Measurements from ENCODE around the gene SS18.

The SS18 gene

GRCh38 chr18:26074246-26074645 is 16.2 kb downstream of the SS18 start:
- Histone ChIP-seq H3K4me3 (ENCODE audit: insufficient read depth in 1 of 2, low read depth in 1 of 2, low read length in 2 of 2) (no peak overlapping the region), H4K91ac (ENCODE audit: low read length) (no peak overlapping the region), H3K27me3 (ENCODE audit: control insufficient read depth in 1 of 2, insufficient read depth in 1 of 2, low read length in 2 of 2) (no peaks in the 10 kb centered on the region), H2BK15ac (ENCODE audit: low read depth, poor library complexity, severe bottlenecking) (no peak overlapping the region), H2AK5ac (ENCODE audit: low read length, severe bottlenecking) (no peak overlapping the region), H3K27ac (ENCODE audit: low read length, poor library complexity, severe bottlenecking) (no peak overlapping the region), H2BK12ac (ENCODE audit: low read length in 2 of 2) (no peak overlapping the region), H4K8ac (ENCODE audit: low read length) (no peak overlapping the region), H2BK120ac (ENCODE audit: low read depth, low read length) (no peak overlapping the region), H3K9me3 (ENCODE audit: control insufficient read depth, low read length) (peaks cover 21% of the 10 kb centered on the region), H3K14ac (ENCODE audit: low read length in 2 of 2) (no peak overlapping the region), H2BK5ac (ENCODE audit: low read depth, low read length, poor library complexity, severe bottlenecking) (no peak overlapping the region), H3K36me3 (ENCODE audit: control insufficient read depth in 1 of 2, insufficient read depth in 2 of 2, low read depth in 1 of 2, low read length in 2 of 2) (peaks cover 12 to 96% of the 10 kb centered on the region in 2 experiments), H2AFZ (ENCODE audit: low read depth, low read length) (no peak overlapping the region), H3K79me1 (replicated peaks; ENCODE audit: low read length, poor library complexity, severe bottlenecking) (peaks cover 6% of the 10 kb centered on the region), H3K4ac (ENCODE audit: low read depth in 1 of 2, low read length in 2 of 2) (no peak overlapping the region), H3K9ac (ENCODE audit: low read length) (no peak overlapping the region), H3K4me1 (ENCODE audit: control insufficient read depth, insufficient read depth, low read depth, low read length) (no peaks in the 10 kb centered on the region), H3K23ac (ENCODE audit: low read length in 2 of 2) (no peak overlapping the region), H3K4me2 (ENCODE audit: low read length, poor library complexity, severe bottlenecking) (no peak overlapping the region), H3K18ac (ENCODE audit: low read depth in 1 of 2, low read length in 2 of 2) (no peak overlapping the region)
- no CpG with 5 or more reads among the region's 2 CpGs for WGBS
- DNase-seq: no peak

- H4K8ac ChIP-seq (ENCODE audit: low read length): no peak overlapping the region
- H2BK15ac ChIP-seq (ENCODE audit: low read depth, poor library complexity, severe bottlenecking): no peak overlapping the region
- peaks cover 12 to 97% of the 10 kb centered on the region in 2 experiments for H3K36me3 ChIP-seq (ENCODE audit: control insufficient read depth in 1 of 2, insufficient read depth in 2 of 2, low read depth in 1 of 2, low read length in 2 of 2)
- H2BK5ac ChIP-seq (ENCODE audit: low read depth, low read length, poor library complexity, severe bottlenecking): no peak overlapping the region
- H2BK12ac ChIP-seq (ENCODE audit: low read length in 2 of 2): no peak overlapping the region
- no peak overlapping the region for H3K23ac ChIP-seq (ENCODE audit: low read length in 2 of 2)
- DNase-seq: no peak
- H3K18ac ChIP-seq (ENCODE audit: low read depth in 1 of 2, low read length in 2 of 2): no peak overlapping the region
- H3K4ac ChIP-seq (ENCODE audit: low read depth in 1 of 2, low read length in 2 of 2): no peak overlapping the region
- no peak overlapping the region for H3K4me2 ChIP-seq (ENCODE audit: low read length, poor library complexity, severe bottlenecking)
- H2AFZ ChIP-seq (ENCODE audit: low read depth, low read length): no peak overlapping the region
- H3K4me1 ChIP-seq (ENCODE audit: control insufficient read depth, insufficient read depth, low read depth, low read length): no peaks in the 10 kb centered on the region
- H3K27ac ChIP-seq (ENCODE audit: low read length, poor library complexity, severe bottlenecking): no peak overlapping the region
- H3K14ac ChIP-seq (ENCODE audit: low read length in 2 of 2): no peak overlapping the region
- H3K4me3 ChIP-seq (ENCODE audit: insufficient read depth in 1 of 2, low read depth in 1 of 2, low read length in 2 of 2): no peak overlapping the region
- no peak overlapping the region for H2BK120ac ChIP-seq (ENCODE audit: low read depth, low read length)
- H3K9ac ChIP-seq (ENCODE audit: low read length): no peak overlapping the region
- H3K27me3 ChIP-seq (ENCODE audit: control insufficient read depth in 1 of 2, insufficient read depth in 1 of 2, low read length in 2 of 2): no peaks in the 10 kb centered on the region
- H3K9me3 ChIP-seq (ENCODE audit: control insufficient read depth, low read length): peaks cover 21% of the 10 kb centered on the region
- peaks cover 6% of the 10 kb centered on the region for H3K79me1 ChIP-seq (replicated peaks; ENCODE audit: low read length, poor library complexity, severe bottlenecking)
- WGBS: no CpG with 5 or more reads among the region's 2 CpGs
- H4K91ac ChIP-seq (ENCODE audit: low read length): no peak overlapping the region
- H2AK5ac ChIP-seq (ENCODE audit: low read length, severe bottlenecking): no peak overlapping the region
Measured at GRCh38 chr18:26073758-26074157, 16.7 kb downstream of the SS18 start.

- peaks cover 13 to 97% of the 10 kb centered on the region in 2 experiments for H3K36me3 ChIP-seq (ENCODE audit: control insufficient read depth in 1 of 2, insufficient read depth in 2 of 2, low read depth in 1 of 2, low read length in 2 of 2)
- no peak overlapping the region for H2BK12ac ChIP-seq (ENCODE audit: low read length in 2 of 2)
- peaks cover 21% of the 10 kb centered on the region for H3K9me3 ChIP-seq (ENCODE audit: control insufficient read depth, low read length)
- H3K4me2 ChIP-seq (ENCODE audit: low read length, poor library complexity, severe bottlenecking): no peak overlapping the region
- H2BK120ac ChIP-seq (ENCODE audit: low read depth, low read length): no peak overlapping the region
- no peak overlapping the region for H4K91ac ChIP-seq (ENCODE audit: low read length)
- H2BK15ac ChIP-seq (ENCODE audit: low read depth, poor library complexity, severe bottlenecking): no peak overlapping the region
- WGBS: 100% methylated on average over 1 of the region's 2 CpGs
- H3K4me3 ChIP-seq (ENCODE audit: insufficient read depth in 1 of 2, low read depth in 1 of 2, low read length in 2 of 2): no peak overlapping the region
- H3K9ac ChIP-seq (ENCODE audit: low read length): no peak overlapping the region
- no peak overlapping the region for H2AK5ac ChIP-seq (ENCODE audit: low read length, severe bottlenecking)
- no peak overlapping the region for H2AFZ ChIP-seq (ENCODE audit: low read depth, low read length)
- H3K27ac ChIP-seq (ENCODE audit: low read length, poor library complexity, severe bottlenecking): no peak overlapping the region
- no peak overlapping the region for H3K23ac ChIP-seq (ENCODE audit: low read length in 2 of 2)
- H3K27me3 ChIP-seq (ENCODE audit: control insufficient read depth in 1 of 2, insufficient read depth in 1 of 2, low read length in 2 of 2): no peaks in the 10 kb centered on the region
- H3K18ac ChIP-seq (ENCODE audit: low read depth in 1 of 2, low read length in 2 of 2): no peak overlapping the region
- H3K4ac ChIP-seq (ENCODE audit: low read depth in 1 of 2, low read length in 2 of 2): no peak overlapping the region
- no peak for DNase-seq
- no peak overlapping the region for H4K8ac ChIP-seq (ENCODE audit: low read length)
- H3K4me1 ChIP-seq (ENCODE audit: control insufficient read depth, insufficient read depth, low read depth, low read length): no peaks in the 10 kb centered on the region
- H2BK5ac ChIP-seq (ENCODE audit: low read depth, low read length, poor library complexity, severe bottlenecking): no peak overlapping the region
- H3K79me1 ChIP-seq (replicated peaks; ENCODE audit: low read length, poor library complexity, severe bottlenecking): peaks cover 7% of the 10 kb centered on the region
- no peak overlapping the region for H3K14ac ChIP-seq (ENCODE audit: low read length in 2 of 2)
Measured at GRCh38 chr18:26071725-26072124, 18.7 kb downstream of the SS18 start.

GRCh38 chr18:26071020-26071419 is 19.4 kb downstream of the SS18 start:
- Histone ChIP-seq H4K8ac (ENCODE audit: low read length) (no peak overlapping the region), H3K14ac (ENCODE audit: low read length in 2 of 2) (no peak overlapping the region), H3K79me1 (replicated peaks; ENCODE audit: low read length, poor library complexity, severe bottlenecking) (peaks cover 7% of the 10 kb centered on the region), H3K9me3 (ENCODE audit: control insufficient read depth, low read length) (peaks cover 21% of the 10 kb centered on the region), H3K18ac (ENCODE audit: low read depth in 1 of 2, low read length in 2 of 2) (no peak overlapping the region), H2AK5ac (ENCODE audit: low read length, severe bottlenecking) (no peak overlapping the region), H4K91ac (ENCODE audit: low read length) (no peak overlapping the region), H2BK5ac (ENCODE audit: low read depth, low read length, poor library complexity, severe bottlenecking) (no peak overlapping the region), H3K9ac (ENCODE audit: low read length) (no peak overlapping the region), H3K4ac (ENCODE audit: low read depth in 1 of 2, low read length in 2 of 2) (no peak overlapping the region), H2AFZ (ENCODE audit: low read depth, low read length) (no peak overlapping the region), H2BK120ac (ENCODE audit: low read depth, low read length) (no peak overlapping the region), H2BK15ac (ENCODE audit: low read depth, poor library complexity, severe bottlenecking) (no peak overlapping the region), H2BK12ac (ENCODE audit: low read length in 2 of 2) (no peak overlapping the region), H3K4me3 (ENCODE audit: insufficient read depth in 1 of 2, low read depth in 1 of 2, low read length in 2 of 2) (peak overlapping the region in 1 of 2 experiments; percentile 12), H3K23ac (ENCODE audit: low read length in 2 of 2) (no peak overlapping the region), H3K4me1 (ENCODE audit: control insufficient read depth, insufficient read depth, low read depth, low read length) (no peaks in the 10 kb centered on the region), H3K27ac (ENCODE audit: low read length, poor library complexity, severe bottlenecking) (no peak overlapping the region), H3K4me2 (ENCODE audit: low read length, poor library complexity, severe bottlenecking) (no peak overlapping the region), H3K36me3 (ENCODE audit: control insufficient read depth in 1 of 2, insufficient read depth in 2 of 2, low read depth in 1 of 2, low read length in 2 of 2) (peaks cover 13 to 97% of the 10 kb centered on the region in 2 experiments), H3K27me3 (ENCODE audit: control insufficient read depth in 1 of 2, insufficient read depth in 1 of 2, low read length in 2 of 2) (no peaks in the 10 kb centered on the region)
- DNase-seq: no peak

All from mesenchymal stem cell (in vitro differentiated cells and primary cell).